ENCODE results near the gene MRPS30.
"Not testable (repeated sequence)": the region's sequence is repeated elsewhere in the genome, so short reads cannot be mapped to it uniquely, and the experiment has no call there.

The MRPS30 gene

DNA sequence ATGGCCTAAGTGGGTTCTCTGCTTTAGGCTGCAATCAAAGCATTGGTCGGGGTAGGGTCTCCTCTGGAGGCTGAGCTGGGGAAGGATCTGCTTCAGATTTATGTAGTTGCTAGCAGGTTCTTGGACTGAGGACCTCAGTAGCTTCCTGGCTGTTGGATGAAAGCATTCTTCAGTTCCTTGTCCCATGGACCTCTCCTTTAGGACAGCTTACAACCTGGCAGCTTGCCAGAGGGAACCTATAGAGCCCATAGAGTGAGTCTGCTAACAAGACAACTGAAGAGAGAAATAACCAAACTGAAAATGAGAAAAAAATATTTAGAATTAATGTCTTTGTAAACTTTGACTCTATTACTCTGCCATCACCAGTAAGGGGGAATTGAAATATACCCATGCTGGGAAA is 12.4 kb downstream of the MRPS30 start:
- no peak for DNase-seq (ENCODE audit: low read depth)

DNA sequence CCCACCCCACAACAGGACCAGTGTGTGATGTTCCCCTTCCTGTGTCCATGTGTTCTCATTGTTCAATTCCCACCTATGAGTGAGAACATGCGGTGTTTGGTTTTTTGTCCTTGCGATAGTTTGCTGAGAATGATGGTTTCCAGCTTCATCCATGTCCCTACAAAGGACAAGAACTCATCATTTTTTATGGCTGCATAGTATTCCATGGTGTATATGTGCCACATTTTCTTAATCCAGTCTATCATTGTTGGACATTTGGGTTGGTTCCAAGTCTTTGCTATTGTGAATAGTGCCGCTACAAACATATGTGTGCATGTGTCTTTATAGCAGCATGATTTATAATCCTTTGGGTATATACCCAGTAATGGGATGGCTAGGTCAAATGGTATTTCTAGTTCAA is 15.9 kb downstream of the MRPS30 start:
- not testable (repeated sequence) for DNase-seq (ENCODE audit: low read depth)

DNA sequence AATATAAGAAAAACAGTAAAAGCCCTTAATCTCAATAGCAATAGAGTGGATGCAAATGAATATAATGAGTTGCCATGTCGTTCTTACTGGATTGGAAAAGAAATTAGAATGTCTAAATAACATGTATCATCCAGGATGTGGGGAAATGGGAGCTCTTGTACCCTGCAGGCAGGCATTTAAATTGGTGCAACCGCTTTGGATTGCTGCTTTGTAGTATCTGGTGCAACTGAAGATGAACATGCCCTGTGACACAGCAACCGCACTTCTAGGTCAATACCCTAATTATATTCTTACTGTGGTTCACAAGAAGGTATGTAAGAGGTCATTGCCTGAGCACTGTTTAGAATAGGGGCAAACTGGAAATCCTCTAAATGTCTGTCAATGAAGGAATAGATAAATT is 18.9 kb downstream of the MRPS30 start:
- no peak for DNase-seq (ENCODE audit: low read depth)

DNA sequence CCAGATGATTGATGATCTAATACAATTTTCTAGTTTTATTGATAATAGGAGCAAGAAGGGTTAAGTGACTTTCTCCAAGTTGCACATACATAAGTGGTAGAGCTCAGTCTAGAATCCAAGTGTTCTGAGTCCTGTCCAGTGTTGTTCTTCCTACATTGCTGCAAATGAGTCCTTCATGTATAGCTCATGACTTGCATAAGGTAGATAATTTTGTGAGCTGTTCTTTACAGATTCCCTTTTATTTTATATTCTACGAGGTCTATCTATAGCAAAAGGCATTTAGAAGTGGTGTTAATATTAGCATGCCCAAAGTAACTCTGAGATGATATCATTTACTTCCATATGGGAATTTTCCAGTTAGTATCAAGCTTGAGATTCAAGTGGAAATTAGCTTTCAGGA is 20.0 kb downstream of the MRPS30 start:
- DNase-seq (ENCODE audit: low read depth), result no peak

DNA sequence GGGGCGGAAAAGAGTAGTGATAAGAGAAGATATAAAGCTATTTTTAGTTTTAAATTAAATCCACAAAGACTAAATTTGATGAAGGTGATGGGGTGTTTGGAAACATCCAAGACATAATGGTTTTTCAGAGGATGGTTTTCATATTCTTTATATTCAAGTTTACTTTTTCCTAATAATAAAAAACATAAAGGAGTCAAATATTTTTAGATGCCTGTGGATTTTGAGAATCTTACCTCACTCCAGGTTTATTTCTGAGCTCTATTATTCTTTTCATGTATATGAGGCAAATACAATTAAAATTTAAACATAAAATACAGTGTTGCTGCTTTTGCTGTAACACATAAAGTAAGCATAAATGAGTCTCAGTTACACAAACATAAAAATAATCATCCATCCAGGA is 22.2 kb downstream of the MRPS30 start:
- DNase-seq (ENCODE audit: low read depth), result no peak

DNA sequence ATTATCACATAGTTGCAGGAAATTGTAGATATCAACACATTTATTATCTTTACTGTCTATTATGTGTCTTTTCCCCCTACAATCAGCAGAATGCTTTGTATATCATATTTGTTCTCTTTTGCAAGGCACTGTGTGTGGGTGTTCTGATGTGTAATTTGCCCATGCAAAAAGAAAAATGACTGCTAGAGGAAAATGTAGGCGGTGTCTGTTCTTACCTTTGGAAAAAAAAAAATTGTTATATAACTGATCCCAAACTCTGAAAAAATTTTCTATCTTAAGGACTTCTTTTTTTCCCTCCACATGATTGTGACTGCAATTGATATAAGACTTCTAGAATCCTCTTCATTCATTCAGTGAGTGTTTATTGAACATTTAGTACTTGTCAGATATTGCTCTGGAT is 24.5 kb downstream of the MRPS30 start:
- no peak for DNase-seq (ENCODE audit: low read depth)

DNA sequence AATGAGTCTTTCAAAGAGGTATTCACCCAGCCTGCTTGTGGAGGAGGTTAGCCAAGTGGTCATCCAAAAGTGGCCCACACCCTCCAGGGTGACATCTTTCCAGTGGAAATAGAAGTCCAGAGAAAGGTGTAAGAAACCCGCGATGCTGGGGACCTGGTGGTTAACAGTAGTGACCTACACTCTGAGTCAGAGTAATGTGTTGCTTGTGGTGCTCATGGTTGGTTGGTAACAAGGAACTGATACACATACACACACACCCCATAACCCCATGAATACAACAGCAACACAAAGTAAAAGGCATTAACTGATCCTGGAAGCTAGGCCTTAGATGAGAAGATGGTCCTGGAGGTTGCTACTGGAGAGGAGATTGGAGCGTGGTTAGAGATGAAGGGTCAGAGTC is 26.9 kb downstream of the MRPS30 start:
- no peak for DNase-seq (ENCODE audit: low read depth)

DNA sequence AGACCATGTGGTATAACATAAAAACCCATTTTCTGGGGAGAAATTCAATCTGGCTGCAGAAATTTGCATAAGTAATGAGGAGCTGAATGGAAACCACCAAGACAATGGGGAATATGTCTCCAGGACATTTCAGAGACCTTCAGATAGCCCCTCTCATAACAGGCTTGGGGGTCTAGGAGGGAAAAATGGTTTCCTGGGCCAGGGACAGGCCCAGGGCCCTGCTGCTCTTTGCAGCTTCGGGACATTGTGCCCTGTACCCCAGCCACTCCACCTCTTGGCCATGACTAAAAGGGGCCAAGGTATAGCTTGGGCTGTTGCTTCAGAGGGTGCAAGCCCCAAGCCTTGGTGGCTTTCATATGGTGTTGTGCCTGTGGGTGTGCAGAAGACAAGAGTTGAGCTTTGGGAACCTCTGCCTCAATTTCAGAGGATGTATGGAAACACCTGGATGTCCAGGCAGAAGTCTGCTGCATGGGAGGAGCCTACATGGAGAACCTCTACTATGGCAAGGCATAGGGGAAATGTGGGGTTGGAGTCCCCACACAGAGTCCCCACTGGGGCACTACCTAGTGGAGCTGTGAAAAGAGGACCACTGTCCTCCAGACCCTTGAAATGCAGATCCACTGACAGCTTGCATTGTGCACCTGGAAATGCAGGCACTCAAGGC is 30.4 kb downstream of the MRPS30 start:
- DNase-seq (ENCODE audit: low read depth), result no peak

DNA sequence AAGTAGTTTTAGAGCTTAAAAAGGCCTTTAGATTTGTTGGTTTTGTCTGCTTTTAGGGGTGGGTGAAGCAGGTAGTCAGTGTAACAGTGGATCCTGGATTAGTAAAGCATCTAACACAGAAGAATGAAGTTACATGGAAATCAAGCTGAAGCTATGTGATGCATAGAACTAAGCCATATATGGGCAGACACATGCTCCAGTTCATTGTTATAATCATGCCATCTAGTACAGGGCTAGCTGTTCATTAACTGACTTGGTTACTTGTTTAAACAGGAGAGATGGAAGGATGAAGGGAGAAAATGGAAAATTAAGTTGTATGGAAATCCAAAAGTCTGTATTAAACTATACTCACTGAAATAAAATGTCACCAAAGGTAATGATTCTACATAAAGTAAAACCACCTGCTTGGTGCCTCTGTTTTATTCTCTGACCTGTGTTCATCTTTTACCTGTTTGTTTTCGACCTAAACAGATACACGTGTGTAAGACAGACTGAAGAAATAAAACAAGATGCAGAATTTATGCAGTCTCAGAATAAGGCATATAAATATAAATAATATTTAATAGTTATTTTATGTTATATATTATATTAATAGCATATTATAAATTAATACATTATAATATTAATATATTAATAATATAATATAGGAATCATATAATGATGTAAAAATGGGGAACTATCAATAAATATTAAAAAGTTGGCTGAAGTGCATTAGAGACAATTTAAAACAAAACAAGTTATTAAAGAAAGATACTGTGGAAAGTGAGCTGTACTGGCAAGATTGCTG is 33.9 kb downstream of the MRPS30 start:
- no peak for DNase-seq (ENCODE audit: low read depth)

DNA sequence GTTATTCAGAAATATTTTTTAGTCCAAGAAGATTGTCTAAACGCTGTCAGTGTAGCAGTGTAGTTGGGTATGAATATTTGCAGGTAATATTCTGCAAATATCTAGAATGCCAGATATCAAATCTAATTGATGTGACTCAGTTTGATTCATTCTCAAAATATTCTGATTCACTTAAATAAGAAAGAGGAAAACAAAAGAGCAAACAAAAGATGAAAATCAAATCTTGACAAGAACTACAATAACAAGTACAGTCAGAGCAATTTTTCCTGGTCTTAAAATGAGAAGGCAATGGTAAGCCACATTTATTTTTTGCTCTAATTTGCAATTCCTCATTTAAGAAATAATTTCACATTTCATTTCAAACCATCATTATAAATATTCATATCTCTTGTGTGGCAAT is 36.0 kb downstream of the MRPS30 start:
- no peak for DNase-seq (ENCODE audit: low read depth)

DNA sequence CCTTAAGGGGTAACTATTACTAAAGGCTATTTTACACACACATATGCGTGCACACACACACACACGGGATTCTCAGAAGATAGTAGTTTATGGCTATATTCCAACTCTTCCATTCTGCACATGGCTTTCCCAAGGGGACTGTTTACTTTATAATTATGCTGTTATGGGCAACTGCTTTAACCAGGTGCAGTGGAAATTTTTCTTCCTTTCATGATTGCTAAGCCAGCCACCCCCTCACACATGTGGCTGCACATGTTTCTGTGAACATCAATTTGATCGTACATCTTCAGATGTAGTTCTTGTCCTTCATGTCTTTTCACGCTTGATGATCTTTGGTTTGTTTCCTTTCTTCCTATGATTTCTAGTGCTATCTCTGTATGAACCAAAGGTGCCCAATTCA is 37.0 kb downstream of the MRPS30 start:
- DNase-seq (ENCODE audit: low read depth), result no peak

DNA sequence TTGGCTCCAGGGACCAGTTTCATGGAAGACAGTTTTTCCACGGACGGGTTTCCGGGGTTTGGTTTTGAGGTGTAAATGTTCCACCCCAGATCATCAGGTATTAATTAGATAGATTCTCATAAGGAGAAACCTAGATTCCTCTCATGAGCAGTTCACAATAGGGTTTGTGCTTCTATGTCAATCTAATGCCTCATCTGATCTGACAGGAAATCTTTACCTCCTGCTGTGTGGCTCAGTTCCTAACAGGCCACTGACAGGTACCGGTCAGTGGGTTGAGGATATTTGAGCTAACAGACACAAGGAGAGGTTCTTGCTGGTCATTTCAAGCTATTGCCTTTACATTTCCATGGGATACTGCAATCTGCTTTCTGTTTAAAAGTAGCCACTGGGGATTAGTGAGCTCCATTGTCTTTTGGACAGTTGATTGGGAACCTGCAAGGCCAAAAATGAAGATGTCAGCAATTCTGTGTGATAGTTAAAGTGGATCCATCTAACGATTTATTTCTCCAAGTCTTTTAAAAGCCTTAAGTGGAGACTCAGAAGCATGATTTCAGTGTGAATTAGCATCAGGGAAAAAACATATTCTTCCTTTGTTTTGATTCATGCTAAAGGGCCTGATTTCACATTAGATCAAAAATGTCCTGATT is 38.6 kb downstream of the MRPS30 start:
- no peak for DNase-seq (ENCODE audit: low read depth)

DNA sequence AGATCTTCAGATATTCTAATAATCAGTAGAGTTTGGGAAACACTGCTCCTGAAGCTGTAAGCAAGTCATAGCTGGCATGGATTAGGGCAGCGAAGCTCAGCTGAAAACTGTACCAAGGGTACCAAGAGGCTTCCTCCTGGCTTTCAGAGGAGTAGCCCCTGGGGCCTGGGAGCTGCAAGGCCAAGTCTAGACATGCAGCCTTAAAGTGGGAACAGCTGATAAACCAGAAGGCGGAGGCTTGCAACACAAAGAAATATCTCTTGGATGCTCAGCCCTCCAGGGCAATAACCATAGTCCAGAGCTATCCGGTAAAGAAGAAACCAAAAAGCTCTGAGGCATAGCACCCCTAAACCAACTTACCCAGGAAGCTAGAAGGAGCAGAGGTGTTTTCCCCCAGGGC is 51.5 kb downstream of the MRPS30 start:
- DNase-seq (ENCODE audit: low read depth), result no peak

DNA sequence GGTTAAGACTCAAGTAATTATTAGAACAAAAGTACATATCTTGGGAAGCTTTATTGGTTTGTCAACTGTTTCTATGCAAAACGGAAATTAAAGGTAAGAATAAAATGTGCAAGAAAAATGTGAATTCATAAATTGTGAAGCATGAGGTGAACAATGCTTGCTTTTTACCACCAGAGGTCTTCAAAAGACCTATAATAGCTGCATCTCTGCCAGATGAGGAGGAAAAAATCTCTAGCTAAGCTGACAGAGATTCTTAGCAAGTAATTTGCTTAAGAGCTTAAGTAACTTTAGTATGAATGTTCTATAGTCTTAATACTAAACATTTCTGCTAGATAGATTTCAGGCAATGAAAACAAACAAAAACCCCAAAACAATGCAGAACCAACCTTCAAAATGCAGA is 54.1 kb downstream of the MRPS30 start:
- DNase-seq (ENCODE audit: low read depth), result no peak

All from activated T-helper 9 cell treated with anti-CD3 and anti-CD28 coated beads, Interleukin-2, amount 50 U/mL, for 16 hours (primary cell).